GM12891 (cell line): Measurements from ENCODE around the gene RAP2A.

ENCODE experiments used
- DNase-seq: peaks from one replicate; pipeline ENCODE4 v3.0.0; 2011; ENCODE audit warnings: low spot score; ENCODE audit not compliant: insufficient read length
- FAIRE-seq: peaks from 2 replicates; lab custom pipeline; 2011; peaks lifted over from hg19 to GRCh38; lab: Jason Lieb, UNC
- PAX5 ChIP-seq: IDR thresholded peaks from 2 replicates; pipeline ENCODE4 v1.6.1; 2011; ENCODE audit warnings: low read length, moderate library complexity, mild to moderate bottlenecking; ENCODE audit not compliant: insufficient read depth, severe bottlenecking
- POLR2A ChIP-seq: IDR thresholded peaks from 2 replicates; pipeline ENCODE4 v1.6.1; 2011; ENCODE audit warnings: low read depth, low read length, control low read depth
- POLR2AphosphoS5 ChIP-seq: IDR thresholded peaks from 2 replicates; pipeline ENCODE4 v1.6.1; 2011; ENCODE audit warnings: low read depth, low read length, control low read depth
- POU2F2 ChIP-seq: IDR thresholded peaks from 2 replicates; pipeline ENCODE4 v1.6.1; 2011; ENCODE audit warnings: low read depth, mild to moderate bottlenecking, control low read depth, low read length, moderate library complexity
- SPI1 ChIP-seq: IDR thresholded peaks from 2 replicates; pipeline ENCODE4 v1.6.1; 2011; ENCODE audit warnings: low read depth, low read length, control low read depth
- TAF1 ChIP-seq: IDR thresholded peaks from 2 replicates; pipeline ENCODE4 v1.6.1; 2011; ENCODE audit warnings: low read depth, low read length, control low read depth

The RAP2A gene

DNA sequence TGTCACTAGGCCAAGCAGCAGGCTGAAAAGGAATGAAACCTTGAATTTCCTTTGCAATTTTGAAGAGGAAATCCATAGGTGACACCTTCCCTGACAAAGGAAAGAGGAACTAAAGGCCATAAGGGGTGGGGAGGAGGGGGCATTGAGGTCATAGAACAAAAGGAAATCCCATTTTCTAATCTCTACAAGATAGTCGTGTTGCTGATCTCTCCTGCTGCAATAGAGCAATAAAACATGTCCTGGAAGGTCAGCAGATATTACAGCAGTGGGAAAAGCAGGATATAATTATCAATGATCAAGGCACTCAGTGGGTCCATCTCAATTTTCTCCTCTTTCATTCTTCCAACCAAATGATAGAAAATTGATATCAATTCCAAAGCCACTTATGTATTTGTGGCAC, 20.3 kb upstream of the RAP2A start:
- FAIRE-seq (no peak), DNase-seq (no peak)
- TF ChIP-seq PAX5 (no peak), POLR2A (no peak), POLR2AphosphoS5 (no peak), TAF1 (no peak), SPI1 (no peak), POU2F2 (no peak)

DNA sequence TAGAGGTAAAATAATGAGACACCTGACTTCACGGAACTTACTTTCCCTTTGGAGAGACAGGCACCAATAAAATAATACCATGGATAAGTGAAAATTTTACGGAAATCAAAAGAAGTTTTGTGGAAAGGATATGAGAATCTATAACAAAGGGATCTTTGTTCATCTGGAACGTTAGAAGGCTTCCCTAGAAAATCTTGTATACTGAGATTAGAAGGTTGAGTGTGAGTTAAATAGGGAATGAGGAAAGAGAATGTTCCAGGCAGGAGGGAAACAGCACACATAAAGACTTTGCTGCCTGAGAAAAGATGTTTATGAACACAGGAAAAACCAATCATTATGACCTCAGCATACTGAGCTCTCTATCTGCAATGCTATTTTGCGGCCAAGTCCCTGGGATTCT, 19.6 kb upstream of the RAP2A start:
- TF ChIP-seq POLR2AphosphoS5, result no peak
- TF ChIP-seq PAX5, result no peak
- no peak for TF ChIP-seq TAF1
- no peak for TF ChIP-seq POLR2A
- no peak for TF ChIP-seq SPI1
- no peak for TF ChIP-seq POU2F2
- no peak for DNase-seq
- FAIRE-seq, result no peak

DNA sequence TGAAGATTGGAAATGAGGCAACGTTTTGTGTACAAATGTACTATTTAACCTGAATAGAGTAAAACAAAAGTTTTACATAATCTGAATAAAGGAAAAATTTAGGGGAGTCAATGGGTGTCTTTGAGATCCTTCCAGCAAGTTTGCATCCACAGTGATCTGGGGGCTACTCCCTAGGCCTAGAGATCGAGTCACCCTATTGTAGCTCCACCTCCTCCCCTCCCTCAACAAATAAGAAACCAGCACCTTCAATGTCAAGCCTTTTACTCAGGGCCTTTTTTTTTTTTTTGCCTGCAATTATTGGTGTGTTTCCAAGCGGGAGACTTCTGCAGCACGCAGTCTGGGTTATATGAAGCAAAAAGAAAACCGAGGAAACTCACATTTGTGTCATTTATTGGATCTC, 16.3 kb upstream of the RAP2A start:
- TF ChIP-seq POU2F2, result no peak
- no peak for TF ChIP-seq POLR2AphosphoS5
- no peak for FAIRE-seq
- no peak for DNase-seq

DNA sequence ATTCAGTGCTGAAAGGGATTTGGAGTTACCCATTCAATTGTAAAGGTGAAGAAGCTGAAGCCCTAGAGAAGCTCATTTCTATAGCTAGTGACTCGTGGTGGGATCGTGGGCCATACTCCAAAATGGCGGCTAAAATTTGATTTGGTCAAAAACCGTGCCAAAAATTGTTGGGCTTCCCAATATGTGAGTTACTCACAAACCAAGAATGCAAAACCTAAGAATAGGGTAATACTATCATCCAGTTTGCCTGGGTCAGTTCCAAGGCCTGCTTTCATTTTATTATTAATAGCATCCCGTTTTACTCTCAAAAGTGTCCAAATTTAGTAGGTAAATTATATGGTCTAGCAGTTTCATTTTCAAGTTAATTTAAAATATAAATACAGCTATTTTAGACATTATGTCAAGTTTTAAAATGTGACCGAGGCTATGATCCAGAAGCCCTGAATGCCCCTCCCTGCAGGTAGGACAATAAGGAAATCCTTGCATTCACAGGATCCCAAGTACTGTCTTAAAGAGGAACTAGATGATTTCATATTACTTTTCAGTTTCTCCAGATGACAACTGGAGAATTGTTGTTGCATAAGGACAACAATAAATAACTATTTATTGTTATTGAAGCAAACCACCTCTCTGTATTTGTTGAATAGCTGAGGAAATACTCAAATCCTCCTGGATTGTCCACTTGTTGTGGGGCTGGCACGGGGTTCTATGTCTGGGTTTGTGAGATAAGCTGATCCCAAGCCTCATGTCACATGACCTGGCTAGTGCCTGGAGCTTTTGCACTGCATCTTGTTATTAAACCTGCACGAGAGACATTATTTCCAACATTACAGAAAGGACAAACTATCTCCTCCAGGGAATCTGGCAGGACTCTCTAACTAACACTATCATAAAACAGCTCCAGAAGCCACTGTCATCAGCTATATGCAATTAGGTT, 11.6 kb upstream of the RAP2A start:
- DNase-seq (no peak), FAIRE-seq (no peak)
- TF ChIP-seq TAF1 (no peak), PAX5 (no peak), POLR2A (no peak), POU2F2 (no peak), SPI1 (no peak), POLR2AphosphoS5 (no peak)

DNA sequence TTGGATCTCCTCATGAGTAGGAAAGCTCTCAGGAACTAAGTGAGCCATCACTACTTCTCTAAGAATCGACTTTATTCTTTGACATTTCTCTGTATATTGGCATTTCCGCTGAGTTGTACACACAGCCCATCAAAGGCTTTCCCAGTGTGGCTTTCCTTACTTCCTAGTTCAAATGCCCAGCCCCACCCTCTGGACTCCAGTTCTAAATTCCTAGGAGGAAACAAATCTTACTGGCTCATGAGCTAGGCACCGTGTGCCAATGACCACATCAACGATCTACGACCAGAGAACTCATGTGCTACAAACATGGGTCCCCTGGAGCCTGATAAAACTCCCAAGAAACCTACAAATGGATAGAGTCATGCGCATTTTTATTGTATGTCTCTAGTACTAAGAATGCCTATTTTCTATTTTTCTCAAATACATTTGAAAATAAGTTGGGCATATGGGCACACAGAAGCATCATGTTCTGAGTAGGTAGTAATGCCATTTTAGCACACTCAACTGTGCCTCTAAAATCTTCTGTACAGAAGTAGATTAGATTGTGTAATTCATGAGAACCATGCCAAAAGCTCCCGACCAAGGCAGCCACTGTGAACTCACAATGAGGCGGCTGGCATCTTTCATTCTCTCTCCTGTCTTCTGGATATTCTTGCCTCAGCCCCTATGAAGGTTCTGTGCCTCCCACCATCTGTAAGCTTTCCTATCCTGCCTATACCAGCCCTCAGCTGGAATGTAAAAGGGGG, 10.5 kb upstream of the RAP2A start:
- no peak for TF ChIP-seq PAX5
- no peak for TF ChIP-seq POLR2A
- TF ChIP-seq POLR2AphosphoS5, result no peak
- no peak for TF ChIP-seq TAF1
- no peak for TF ChIP-seq SPI1
- no peak for TF ChIP-seq POU2F2
- FAIRE-seq (no peak), DNase-seq (no peak)

DNA sequence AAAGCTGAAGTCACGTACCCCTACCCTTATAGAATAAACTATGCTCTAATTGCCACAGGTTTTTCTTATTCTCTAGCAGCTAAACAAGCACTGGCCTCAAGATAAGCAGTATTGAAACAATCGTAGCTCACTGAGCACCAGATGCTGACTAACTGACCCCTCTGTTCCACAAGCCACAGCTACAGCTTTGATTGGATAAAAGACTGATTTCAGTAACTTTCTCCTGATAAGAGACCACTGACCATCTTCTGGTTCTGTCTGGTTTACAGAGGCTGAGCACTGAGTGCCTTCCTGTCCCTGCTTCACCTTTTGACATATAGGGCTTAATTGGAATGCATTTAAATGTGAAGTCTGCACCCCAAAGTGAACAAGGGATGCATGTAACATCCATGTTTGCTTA, 8.4 kb upstream of the RAP2A start:
- TF ChIP-seq PAX5 (no peak), SPI1 (no peak), POU2F2 (no peak), POLR2A (no peak), TAF1 (no peak), POLR2AphosphoS5 (no peak)
- FAIRE-seq (no peak), DNase-seq (no peak)

DNA sequence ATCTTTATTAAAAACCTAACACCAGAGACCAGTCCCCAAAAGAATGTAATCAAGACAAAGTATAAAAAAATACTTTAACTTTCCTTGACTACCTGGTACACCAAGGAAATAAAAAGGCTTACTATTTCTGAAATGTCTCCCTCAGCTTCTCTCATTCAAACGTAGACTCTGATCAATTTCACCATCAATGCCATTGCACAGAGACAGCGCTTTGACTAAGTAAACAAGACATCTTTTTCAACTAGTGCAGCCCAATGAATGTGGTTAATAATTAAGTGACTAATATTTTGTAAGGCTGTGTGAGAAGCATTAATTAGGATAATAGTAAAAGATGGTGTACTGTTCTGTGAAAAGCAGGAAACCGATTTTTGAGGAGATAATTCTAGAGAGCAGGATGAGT, 7.3 kb upstream of the RAP2A start:
- DNase-seq, result no peak
- TF ChIP-seq POU2F2, result no peak
- no peak for TF ChIP-seq TAF1
- no peak for TF ChIP-seq POLR2A
- TF ChIP-seq PAX5, result no peak
- no peak for TF ChIP-seq SPI1
- no peak for TF ChIP-seq POLR2AphosphoS5
- no peak for FAIRE-seq

DNA sequence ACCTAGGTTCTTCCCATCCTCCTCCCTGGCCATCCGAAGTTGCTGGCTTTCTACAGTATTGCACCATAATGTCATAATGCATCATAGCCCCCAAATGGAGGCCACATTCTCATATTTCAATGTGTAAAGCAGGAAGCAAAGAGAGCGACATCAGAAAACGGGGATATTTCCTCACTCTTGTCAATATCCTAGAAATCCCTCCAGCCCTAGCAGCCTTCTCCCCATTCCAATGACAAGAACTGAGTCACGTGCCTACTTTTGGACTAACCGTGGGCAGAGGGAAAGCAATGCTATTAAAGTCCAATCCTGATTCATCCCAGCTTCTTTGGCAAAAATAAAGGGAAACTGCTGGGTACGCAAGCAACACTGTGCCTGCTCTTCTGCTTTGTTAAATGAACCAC, 4.3 kb upstream of the RAP2A start:
- DNase-seq (no peak), FAIRE-seq (no peak)

DNA sequence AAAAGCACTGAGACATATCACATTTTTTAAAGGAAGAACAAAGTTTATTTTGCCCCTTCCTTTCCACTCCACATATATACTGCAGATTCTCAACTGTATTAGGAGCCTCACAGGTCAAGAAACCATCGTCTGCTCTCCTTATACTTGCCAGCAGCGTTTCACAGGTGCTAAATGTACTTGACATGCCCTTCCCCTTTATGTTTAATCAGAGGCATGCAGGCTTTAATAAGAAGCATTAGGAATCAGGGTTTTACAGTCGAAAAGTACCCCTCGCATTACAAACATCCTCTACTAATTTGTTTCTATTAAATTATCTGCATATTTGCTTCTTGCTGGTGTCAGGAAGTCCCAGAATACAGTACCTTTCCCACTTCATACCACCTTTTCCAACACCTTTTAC, 3.7 kb upstream of the RAP2A start:
- DNase-seq (no peak), FAIRE-seq (no peak)
- TF ChIP-seq PAX5 (no peak), TAF1 (no peak), POLR2A (no peak), SPI1 (no peak), POU2F2 (no peak), POLR2AphosphoS5 (no peak)

More for the DNA sequence above, 4.3 kb upstream of the RAP2A start:
- TF ChIP-seq POU2F2 (no peak), POLR2A (no peak), TAF1 (no peak), SPI1 (no peak), POLR2AphosphoS5 (no peak), PAX5 (no peak)
